Non-pigmented ciliary epithelial cell (primary cell): ENCODE measurements around the gene DNM3.

ENCODE experiments used
- DNase-seq: peaks from one replicate; pipeline ENCODE4 v3.0.0-alpha.2; 2010; ENCODE audit warnings: low read depth

The DNM3 gene

GRCh38 chr1:171973421-171973820 is 132.1 kb downstream of the DNM3 start:
- no peak for DNase-seq

- no peak for DNase-seq
These were observed 140.0 kb downstream of the DNM3 start for GRCh38 chr1:171981303-171981702.

DNA sequence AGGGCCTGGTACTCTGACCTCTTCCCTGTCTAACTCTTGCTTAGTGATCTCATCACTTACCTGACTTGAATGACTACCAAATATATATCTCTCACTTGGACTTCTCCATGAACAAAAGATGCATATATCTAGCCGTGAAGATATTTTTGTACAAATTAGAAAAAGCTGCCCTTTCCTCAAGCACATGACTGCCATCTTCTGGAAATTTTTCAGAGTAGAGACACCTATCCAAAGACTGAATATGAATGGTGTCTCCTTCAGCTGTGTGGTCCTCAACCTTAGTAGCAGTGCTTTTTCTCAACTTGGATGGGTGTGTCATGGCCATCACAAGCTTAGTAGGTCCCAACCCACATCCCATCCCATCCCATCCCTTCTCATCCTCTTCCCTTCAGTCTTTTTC is 142.3 kb downstream of the DNM3 start:
- DNase-seq: no peak

DNA sequence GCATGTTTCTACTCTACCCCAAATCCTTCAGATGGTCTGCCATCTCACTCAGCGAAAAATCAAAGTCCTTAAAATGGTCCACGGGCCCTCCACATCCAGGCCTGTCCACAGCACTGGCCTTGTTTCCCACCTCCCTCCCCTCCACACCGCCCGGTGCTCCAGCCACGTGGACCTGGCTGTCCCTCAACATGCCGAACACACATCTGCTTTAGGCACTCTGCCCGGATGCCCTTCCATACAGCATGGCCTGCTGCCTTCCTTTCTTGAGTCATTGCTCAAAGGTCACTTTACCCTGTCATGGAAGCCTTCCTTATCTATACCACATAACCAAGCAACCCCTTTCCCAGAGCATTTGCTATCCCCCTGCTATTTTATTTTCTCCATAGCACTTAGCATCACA is 143.0 kb downstream of the DNM3 start:
- no peak for DNase-seq

- DNase-seq: no peak
These were observed 143.7 kb downstream of the DNM3 start for GRCh38 chr1:171984850-171985485.

DNA sequence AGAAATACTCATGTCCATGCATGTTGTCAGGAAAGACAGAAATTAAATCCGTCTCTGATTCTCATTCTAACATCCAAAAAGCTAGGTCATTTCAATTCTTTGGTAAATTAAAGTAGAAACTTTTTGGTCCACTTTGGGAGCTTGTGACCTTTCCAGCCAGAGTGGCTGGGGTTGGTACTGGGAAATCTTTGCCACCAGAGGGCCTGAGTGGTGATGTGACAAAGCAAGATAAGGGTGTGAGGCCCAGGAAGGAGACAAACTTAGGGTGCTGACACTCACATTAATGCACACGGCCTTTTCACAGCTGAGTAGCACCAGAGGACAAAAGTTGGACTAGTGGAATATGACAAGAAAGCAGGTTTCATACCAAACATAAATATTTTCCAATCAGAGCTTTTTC is 144.3 kb downstream of the DNM3 start:
- DNase-seq: no peak

DNA sequence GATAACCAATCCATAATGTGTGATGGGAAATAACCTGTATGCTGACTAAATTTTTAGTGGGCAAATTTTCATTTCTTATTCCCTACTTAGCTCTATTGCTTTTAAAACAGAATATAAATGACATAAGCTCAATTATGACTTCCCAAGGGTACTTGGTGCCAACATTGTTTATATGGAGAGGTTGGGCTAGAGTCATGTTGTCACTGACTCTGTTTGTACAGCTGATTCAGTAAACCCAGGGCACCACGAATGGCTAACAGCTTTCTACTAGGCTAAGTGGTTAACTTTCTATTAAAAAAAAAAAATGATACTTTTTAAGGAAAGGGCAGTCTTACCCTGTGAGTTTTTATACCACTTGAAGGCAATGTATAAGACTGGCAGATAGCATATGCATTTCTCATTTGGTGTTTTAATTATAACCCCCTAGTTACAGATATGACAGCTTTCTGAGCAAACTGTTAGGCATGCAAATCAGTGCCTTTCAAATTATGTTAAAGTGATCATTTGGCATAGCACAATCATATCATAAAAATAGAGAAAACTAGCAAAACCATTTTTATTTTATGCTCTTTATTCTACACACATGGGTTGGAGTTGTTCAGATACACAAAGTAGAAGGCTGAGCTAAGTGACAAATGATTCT is 147.1 kb downstream of the DNM3 start:
- no peak for DNase-seq

DNA sequence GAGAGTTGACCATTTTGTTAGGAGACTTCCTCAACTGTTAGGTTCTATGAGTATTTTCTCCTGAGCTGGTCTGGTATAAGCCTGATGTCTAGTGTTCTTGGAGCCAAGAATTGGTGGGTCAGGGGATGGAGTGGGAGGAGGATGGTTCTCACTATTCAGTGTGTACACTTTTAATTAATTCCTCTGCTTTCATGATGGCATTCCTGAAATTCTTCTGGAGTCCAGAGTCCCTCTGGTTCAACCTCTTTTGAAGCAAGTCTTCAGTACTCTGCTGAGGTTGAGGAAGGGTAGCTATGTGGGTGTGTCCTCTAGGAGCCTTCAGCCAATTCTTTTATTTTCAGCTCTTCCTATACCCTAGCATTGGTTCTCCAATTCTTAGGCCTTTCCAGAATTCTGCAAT is 149.1 kb downstream of the DNM3 start:
- no peak for DNase-seq

GRCh38 chr1:171994293-171994692 is 153.0 kb downstream of the DNM3 start:
- no peak for DNase-seq

- no peak for DNase-seq
These were observed 154.3 kb downstream of the DNM3 start for GRCh38 chr1:171995573-171995972.

DNA sequence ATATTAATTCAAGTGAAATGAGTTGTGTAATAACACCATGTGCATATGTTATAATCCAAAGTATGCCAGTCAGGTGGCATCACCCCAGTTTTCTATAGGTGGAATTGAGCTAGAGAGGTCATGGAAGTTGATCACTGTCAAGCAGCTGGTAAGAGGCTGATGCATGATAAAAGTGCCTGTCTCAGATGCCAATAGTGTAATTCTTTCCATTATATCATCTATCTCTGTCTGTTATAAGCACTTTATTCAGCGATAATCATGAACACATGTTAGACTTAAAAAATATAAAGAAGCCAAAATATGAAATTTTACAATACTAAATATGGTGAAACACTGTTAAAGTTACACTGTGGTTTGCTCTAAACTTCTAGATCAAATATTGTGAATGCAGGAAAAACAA is 156.6 kb downstream of the DNM3 start:
- DNase-seq: no peak

GRCh38 chr1:171998711-171999110 is 157.4 kb downstream of the DNM3 start:
- DNase-seq: no peak

- DNase-seq: no peak
These were observed 158.5 kb downstream of the DNM3 start for GRCh38 chr1:171999756-172000155.

DNA sequence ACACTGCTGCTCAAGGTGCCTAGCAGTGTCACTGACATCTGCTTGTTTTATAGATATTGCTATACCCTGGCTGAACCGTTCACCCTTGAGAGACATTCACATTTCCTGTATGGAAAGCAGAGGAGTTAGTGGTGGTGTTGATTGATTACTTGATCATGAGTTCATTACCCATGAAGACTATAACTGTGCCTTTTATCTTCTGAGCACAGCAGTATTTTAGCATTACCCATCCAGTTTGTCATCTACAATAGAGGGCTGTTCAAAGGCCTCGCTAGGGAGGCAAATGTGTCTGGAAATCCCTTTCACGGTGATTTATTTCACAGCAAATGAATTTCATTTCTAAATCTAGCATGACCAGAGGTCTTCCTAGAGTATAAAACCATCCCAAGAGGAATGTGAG is 160.0 kb downstream of the DNM3 start:
- no peak for DNase-seq

DNA sequence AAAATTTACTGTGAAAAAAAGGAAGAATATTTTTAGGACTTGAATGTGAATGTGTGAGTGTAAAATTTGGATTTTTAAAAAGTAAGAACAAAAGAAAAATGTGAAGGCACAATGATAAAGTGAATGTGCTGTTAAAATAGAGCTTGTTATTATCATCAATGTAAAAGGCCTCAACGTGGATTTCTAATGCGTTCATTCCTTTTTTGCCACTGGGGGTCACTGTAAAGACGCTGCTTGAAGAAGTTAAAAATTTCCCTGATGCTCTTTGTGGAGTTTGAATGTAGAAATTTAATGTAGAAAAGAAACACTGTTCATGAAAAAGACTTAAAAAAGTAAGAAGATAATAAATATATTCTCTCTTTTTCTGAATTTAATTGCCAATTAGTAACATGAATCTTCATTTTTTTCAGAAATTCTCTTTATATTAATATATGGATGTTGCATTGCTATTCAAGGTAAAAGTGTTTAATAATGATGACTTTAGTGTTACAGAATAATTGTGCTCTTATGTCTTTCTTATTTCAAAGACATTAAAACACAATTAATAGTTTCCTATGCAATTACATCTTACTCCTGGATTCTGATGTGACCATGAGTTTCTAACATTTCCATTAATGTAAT is 161.5 kb downstream of the DNM3 start:
- DNase-seq: peak; percentile 40

DNA sequence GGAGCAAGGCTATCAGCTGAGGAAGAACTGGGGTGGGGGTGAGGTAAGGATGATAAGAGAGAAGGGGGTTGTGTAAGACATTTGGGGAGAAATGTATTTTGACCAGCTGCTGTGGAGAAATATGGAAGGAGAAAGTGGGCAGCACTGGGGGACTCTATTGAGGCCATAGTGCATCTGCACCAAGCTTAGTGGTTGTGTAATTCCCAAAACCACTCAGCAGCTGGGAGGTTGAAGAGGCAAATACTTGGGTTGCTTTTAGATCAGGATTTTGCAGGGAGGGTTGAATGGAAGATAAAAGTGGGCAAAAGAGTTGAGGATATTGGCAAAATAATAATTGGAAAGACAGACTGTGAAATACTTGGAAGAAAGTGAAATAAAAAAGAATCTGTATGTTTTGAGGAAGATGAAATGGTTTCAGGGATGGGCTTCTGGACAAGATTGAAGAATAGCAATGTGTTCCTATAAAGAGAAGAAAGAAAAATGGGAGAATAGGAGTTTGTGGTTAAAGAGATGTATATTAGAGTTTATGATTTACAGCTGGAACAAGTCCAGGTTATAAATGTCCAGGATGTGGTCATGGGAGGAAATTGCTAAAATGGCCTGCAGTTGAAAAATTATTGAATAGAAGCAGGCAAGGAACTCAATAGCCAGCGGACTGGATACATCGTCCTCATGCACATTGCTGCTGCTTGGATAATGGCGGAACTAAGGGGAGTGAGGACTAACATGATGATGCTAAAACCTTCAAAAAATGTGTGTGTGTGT is 162.7 kb downstream of the DNM3 start:
- DNase-seq: no peak

DNA sequence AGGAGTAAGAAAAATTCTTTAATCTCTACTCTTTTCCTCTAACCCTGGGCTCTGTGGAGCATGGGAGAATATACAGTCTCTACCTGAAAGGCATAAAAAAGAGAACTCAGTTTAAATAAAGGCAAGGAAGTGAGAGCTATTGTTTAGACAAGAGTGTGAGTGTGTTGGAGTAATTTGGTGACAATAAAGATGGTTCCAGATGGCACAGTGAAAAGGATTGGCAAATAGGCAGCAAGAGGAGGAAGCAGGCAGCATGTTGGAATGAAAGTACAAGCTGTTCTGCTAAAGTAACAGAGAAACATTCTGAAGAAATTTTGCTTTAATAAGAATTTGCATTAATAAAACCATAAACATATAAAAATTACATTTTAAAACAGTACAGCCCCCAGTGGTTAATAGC is 163.4 kb downstream of the DNM3 start:
- DNase-seq: no peak

DNA sequence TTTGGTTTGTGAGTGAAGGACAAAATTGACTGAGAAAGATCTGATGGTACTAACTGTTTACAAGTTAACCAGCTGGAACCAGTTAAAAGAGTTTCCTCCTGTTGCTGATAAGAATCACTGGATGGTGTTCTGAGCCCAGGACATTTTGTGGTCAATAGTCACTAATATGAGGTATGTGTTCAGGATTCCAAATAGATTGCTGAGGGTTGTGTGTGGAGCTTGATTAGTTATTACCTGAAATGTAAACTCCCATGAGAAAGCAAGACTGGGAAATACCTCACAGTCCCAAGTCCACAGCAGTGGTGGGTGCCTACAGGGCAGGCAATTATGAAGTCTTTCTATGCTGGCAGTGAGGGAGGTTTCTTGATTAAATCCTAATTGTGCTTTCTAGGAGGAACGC is 164.6 kb downstream of the DNM3 start:
- peak; percentile 85 for DNase-seq

GRCh38 chr1:172006660-172007059 is 165.4 kb downstream of the DNM3 start:
- DNase-seq: no peak

DNA sequence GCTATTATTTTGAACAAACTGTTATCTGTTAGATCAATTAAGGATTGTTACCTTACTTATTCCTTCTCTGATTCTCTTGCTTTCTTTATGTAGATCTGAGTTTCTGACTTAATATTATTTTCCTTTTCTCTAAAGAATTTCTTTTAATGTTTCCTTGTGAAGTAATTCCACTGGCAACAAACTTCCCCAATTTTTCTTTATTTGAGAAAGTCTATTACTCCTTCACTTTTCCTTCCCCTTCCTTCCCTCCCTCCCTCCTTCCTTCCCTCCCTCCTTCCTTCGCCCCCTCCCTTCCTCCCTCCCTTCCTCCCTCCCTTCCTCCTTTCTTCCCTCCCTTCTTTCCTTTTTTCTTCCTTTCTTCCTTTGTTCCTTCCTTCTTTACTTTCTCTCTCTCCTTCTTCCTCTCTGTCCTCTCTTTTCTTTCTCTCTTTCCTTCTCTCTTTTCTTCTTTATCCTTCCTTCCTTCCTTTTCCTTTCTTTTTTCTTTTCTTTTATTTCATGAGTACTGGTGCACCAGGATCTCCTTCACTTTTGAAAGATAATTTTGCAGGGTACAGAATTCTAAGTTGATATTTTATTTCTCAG is 177.5 kb downstream of the DNM3 start:
- DNase-seq: no peak

DNA sequence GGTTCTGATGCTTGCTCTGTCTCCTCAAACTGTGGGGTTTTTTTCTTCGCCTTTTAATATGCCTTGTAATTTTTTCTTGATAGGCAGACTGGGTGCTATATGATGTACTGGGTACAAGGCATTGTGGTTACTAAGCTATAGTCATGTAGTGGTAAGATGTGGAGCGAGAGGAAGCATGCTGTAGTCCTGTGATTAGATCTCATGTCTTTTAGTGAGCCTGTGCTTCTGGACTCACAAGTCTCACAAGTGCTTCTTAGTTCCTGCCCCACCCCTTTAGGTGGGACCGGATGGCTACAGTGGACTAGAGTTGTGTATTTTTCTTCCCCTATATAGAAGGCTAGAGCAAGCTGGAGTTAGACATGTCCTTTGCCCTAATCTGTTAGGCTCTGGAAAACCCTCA is 178.7 kb downstream of the DNM3 start:
- DNase-seq: no peak

DNA sequence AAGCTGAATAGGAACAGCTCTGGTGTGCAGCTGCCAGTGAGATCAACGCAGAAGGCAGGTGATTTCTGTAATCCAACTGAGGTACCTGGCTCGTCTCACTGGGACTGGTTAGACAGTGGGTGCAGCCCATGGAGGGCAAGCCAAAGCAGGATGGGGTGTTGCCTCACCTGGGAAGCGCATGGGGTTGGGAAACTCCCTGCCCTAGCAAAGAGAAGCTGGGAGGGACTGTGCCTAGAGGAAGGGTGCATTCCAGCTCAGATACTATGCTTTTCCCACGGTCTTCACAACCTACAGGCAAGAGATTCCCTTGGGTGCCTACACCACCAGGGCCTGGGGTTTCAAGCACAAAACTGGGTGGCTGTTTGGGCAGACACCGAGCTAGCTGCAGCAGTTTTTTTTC is 183.2 kb downstream of the DNM3 start:
- no peak for DNase-seq
